HG03196 (cell line): Measurements from ENCODE around the gene RBBP9.
"Not testable (repeated sequence)": the region's sequence is repeated elsewhere in the genome, so short reads cannot be mapped to it uniquely, and the experiment has no call there.

Source experiments
- ATAC-seq: cut with Tn5 transposase; IDR thresholded peaks from one replicate; pipeline ENCODE4 v1.9.1; 2021; ENCODE audit not compliant: unreplicated experiment

RBBP9 gene

DNA sequence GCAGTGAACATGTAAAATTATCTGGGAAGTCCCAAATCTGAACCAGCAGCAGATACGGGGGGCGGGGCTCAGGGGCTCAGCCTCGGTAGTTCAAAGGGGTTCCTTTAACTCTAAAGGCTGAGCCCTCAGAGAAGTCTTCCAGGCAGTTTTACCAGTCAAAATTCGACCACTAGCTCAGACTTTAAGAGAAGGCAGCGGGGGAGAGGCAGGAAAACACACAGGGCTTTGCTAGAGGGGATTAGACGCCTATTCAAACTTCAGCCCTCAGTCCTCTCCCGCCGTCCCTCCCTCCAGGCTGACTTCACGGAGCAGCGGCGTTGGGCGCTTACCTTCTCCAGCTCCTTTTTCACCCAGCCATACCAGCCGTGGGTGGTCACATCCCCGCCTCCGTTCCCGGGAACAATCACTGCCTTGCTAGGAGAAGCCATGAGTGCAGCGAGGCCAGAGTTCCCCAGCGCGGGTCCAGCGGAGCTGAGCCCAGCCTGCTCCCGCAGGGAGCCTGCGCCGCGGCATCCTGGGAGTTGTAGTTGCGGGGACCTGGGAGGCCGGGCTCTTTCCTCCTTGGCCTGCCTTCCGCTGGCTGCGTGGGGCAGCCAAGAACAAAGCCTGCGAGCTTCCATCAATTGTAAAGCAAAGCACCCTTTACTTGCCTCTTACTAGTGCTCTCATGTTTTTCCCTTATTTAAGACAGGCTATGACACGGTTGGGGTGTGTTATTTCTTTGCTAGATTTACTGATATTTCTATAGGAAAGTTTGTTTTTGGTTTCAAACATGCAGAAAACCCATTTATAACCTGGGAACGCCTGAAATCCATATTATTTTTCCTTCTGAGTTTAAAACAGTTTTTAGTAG, at the start of gene RBBP9:
RBBP9 (minus strand) TSS at position 486 of the 853 bp plus-strand sequence; CDS start at position 428, 58 bp downstream.
- peak; percentile 97 for ATAC-seq

DNA sequence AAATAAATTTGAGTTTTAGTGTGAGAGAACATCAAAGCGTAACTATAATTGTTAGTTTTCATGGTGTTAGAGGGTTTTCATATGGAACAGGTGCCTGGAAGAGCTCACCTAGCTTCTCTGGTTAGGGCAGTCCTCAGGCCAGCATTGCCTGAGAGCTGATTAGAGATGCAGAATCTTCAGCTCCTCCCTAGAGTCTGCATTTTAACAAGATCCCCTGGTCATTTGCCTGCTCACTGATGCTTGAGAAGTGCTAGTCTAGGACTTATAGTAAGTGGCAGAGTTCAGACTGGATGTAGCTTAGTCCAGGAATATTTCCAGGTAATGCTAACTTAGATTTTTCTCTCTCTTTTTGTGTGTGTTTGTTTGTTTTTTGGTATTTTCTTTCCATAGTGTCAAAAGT, 48.5 kb upstream of the RBBP9 start:
- ATAC-seq = no peak

- ATAC-seq = no peak
Observed at GRCh38 chr20:18543932-18544331, 46.9 kb upstream of the RBBP9 start.

DNA sequence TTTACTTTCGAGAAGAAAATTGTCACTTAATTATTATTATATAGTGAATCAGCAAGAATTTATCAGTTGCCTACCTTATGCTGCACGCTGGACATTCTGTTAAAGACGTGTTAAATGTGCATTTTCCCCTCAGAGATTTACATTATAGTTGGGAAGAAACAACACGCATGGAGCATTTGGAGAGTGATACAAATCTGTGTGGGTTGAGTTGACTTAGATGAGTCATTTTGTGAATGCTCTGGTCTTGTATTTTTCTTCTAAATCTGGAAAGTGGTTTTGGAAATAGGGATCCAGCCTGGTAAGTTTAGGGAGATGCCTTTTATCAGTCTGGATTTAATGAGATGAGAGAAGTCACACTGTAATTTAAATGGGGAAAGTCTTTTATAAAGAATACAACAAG, 46.2 kb upstream of the RBBP9 start:
- ATAC-seq = no peak

- no peak for ATAC-seq
Observed at GRCh38 chr20:18541741-18542140, 44.7 kb upstream of the RBBP9 start.

DNA sequence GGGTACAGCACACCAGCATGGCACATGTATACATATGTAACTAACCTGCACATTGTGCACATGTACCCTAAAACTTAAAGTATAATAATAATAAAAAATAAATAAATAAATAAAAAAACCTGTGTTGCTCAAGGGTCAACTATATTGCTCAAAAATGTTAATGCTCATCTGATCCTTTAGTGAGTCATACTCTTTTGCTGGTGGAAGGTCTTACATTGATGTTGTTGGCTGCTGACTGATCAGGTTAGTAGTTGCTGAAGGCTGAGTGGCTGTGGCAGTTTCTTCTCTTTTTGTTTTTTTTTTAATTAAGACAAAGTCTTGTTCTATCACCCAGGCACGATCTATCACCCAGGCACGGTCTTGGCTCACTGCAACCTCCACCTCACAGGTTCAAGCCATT, 40.6 kb upstream of the RBBP9 start:
- no peak for ATAC-seq

- no peak for ATAC-seq
Observed at GRCh38 chr20:18533978-18534644, 37.1 kb upstream of the RBBP9 start.

DNA sequence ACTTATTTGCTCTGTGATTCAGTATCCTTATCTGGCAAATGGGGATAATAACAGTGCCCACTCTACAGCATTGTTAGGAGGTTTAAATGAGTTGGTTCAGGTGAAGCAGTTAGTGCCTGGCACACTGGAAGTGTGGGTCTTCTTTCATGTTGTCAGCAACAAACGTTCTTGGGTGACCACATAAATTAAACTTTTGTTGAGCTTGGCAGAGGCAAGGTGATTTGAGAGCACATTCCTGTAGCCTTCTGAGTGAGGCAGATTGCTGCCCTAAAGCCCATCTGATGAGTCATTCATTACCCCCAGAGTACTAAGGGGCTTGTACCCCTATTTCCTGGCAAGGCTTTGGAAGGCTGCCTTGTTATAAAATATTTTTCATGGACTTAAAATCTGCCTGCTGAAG, 36.5 kb upstream of the RBBP9 start:
- no peak for ATAC-seq

DNA sequence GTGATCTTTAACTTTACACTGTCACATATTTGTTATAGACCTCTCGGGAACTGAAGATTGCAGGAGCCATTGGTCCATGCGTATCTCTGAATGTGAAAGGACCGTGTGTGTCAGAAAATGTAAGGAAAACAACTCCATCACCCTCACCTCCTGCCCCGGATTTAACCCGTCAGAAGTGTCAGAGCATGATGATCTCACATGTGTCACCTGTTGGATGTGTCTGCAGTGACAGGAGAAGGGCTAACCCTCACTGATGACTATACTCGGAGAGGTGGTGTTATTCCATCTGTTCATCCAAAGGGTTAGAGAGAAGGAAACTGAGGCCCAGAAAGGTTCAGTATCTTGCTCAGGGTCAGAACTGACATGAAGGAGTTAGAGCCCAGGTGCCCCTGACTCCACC, 35.6 kb upstream of the RBBP9 start:
- no peak for ATAC-seq

GRCh38 chr20:18529041-18529440, 32.0 kb upstream of the RBBP9 start:
- ATAC-seq = no peak

- ATAC-seq = no peak
Observed at GRCh38 chr20:18527836-18528235, 30.8 kb upstream of the RBBP9 start.

DNA sequence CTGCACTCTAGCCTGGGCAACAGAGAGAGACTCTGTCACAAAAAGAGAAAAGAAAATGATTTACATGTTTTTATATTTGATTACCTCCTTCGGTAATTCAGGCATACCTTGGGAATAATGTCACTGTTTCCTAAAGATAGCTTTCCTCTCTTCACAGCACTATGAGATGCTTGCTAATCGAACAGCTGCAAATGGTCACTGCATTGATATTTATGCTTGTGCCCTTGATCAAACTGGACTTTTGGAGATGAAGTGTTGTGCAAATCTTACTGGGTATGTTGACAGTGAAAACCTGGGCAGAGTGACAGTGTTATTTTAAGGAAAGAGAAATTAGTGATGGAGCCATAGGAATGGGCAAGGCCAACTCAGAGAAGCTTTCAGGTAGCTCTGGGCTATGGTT, 30.3 kb upstream of the RBBP9 start:
- ATAC-seq = no peak

DNA sequence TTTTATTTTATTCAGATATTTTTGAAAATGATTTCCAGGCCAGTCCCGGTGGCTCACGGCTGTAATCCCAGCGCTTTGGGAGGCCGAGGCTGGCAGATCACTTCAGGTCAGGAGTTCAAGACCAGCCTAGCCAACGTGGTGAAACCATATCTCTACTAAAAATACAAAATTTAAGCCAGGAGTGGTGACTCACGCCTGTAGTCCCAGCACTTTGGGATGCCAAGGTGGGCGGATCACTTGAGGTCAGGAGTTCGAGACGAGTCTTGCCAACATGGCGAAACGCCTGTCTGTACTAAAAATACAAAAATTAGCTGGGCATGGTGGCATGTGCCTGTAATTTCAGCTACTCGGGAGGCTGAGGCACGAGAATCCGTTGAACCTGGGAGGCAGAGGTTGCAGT, 29.7 kb upstream of the RBBP9 start:
- not testable (repeated sequence) for ATAC-seq

- ATAC-seq = no peak
Observed at GRCh38 chr20:18524646-18525045, 27.6 kb upstream of the RBBP9 start.

DNA sequence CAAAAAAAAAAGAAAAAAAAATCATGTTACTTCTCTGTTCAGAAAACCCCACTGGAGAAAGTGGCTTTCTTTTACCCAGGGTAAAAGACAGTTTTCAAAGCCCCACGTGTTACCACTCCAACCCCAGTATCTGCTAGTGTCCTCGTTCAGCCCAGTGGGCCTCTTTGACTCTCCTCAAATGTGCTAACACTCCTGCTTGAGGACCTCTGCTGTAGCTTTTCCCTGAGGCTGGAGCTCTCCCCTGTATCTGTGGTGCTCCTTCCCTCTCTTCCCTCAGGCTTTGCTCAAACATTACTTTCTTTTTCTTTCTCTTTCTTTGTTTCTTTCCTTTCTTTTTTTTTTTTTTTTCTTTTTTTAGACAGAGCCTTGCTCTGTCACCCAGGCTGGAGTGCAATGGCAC, 26.0 kb upstream of the RBBP9 start:
- no peak for ATAC-seq

DNA sequence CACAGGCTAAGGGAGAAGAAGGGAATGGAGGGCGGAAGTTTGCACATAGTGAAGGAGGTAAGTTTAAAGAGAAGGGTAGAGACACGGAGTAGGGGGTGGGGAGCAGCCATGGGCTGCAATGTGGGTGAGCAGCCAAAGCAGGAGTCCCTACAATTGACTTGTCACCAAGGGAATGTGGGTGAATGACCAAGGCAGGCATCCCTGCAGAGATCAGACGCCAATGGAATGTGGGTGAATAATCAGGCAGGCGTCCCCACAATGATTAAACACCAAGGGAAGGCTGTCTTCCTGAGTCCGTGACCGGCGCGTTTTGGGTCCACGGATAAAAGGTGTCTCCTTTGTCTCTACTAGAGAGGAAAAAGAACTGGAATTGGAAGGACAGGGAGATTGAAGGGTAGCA, 25.0 kb upstream of the RBBP9 start:
- ATAC-seq = not testable (repeated sequence)

GRCh38 chr20:18515973-18516372, 18.9 kb upstream of the RBBP9 start:
- no peak for ATAC-seq

DNA sequence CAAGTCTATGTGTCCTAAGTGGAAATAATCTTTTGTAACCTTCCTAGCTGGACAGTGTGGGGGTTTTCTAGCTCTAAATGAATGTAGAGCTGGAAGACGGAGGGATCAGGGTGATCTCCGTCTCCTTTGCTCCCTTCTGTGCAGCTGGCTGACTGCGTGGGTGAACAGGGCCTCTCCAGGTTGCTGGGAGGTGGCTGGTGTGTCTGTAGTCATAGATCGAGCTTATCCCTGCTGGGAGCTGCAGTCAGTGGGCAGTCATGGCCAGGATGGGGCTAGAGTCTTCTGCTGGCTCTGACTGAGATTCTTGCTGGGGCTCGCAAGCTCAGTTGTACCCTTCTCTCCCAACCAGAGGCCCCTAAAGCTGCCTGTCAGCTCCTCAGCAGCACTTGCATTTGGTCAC, 17.1 kb upstream of the RBBP9 start:
- ATAC-seq = no peak

DNA sequence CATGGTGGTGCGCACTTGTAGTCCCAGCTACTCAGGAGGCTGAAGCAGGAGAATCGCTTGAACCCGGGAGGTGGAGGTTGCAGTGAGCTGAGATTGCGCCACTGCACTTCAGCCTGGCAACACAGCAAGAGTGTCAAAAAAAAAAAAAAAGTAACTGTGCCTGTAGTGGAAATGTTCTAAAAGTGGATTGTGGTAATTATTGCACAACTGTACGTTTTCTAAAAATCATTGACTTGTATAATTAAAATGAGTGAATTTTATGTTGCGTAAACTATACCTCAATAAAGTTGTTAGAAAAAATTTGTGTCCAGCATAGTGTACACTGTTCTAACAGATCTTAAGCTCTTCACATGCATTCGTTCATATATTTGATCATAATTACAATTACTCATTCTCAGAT, 16.2 kb upstream of the RBBP9 start:
- no peak for ATAC-seq

- ATAC-seq = no peak
Observed at GRCh38 chr20:18511571-18511970, 14.5 kb upstream of the RBBP9 start.

- ATAC-seq = peak; percentile 95
Observed at GRCh38 chr20:18507218-18508191, 10.5 kb upstream of the RBBP9 start, which contains the start of gene SEC23B. TSS of gene SEC23B (plus strand) at chr20:18507940. CDS start at chr20:18510836, 2,896 bp downstream.
